Pancreas (tissue), 10 donors: ENCODE data around the gene SLC25A1. TPM values are rescaled to one million over a fixed set of nuclear protein-coding genes. Genes with fewer than 3 reads are reported as not detected.

Experiments used
- ATAC-seq, 4 donors: fragments of 200-7000 bp; cut with Tn5 transposase; one replicate each; pipeline versions ENCODE4 v1.8.0 to v1.9.1; 2020; ENCODE audit warnings: mild to moderate bottlenecking in 4 of 4, moderate library complexity in 4 of 4
- DNase-seq, 6 donors: peaks; one replicate each; pipeline ENCODE4 v3.0.0-alpha.2; 2020
- FAIRE-seq: peaks from 2 replicates; lab custom pipeline; 2012; peaks lifted over from hg19 to GRCh38; lab: Jason Lieb, UNC
- H3K27ac ChIP-seq, 4 donors: fragments of 200-600 bp; sonication (generic); 1 replicate in 3 of 4; 2 replicates in 1 of 4; pipeline versions ENCODE4 v1.5.0 to v1.8.0; 2020
- H3K27me3 ChIP-seq, 4 donors: fragments of 200-600 bp; one replicate each; pipeline ENCODE4 v1.8.0; 2021
- H3K36me3 ChIP-seq, 3 donors: fragments of 200-600 bp; sonication (generic) in 1 of 3; one replicate each; pipeline versions ENCODE4 v1.5.0 to v1.8.0; 2020 to 2021
- H3K4me1 ChIP-seq, 3 donors: fragments of 200-600 bp; one replicate each; pipeline ENCODE4 v1.8.0; 2021
- H3K4me3 ChIP-seq, 4 donors: fragments of 200-600 bp; sonication (generic) in 2 of 4; one replicate each; pipeline versions ENCODE4 v1.5.0 to v1.8.0; 2020 to 2021
- H3K9me3 ChIP-seq, 4 donors: fragments of 200-600 bp; one replicate each; pipeline ENCODE4 v1.8.0; 2021
- CTCF ChIP-seq, 4 donors: fragments of 200-600 bp; sonication (generic) in 3 of 4; IDR thresholded peaks; one replicate each; pipeline versions ENCODE4 v1.5.0 to v1.8.0; 2021; ENCODE audit warnings: antibody characterized with exemption in 4 of 4
- WGBS, 2 donors: extraction: QIAGEN DNeasy Blood & Tissue Kit; methylation state at CpG; one replicate each; pipeline ENCODE4 v1.1.7; 2013; 5-methylcytosine and 5-hydroxymethylcytosine counted together
- intact Hi-C, 3 donors: fragments of 100-400 bp; cut with DNase I; formaldehyde crosslinking; loops; one replicate each; pipeline versions ENCODE4 v1.11.1 to v1.14.2; 2022
- polyA plus RNA-seq, 2 donors: library from polyadenylated mRNA; stranded (reverse); fragments of 200-250 nt; gene quantifications; one replicate each; pipeline ENCODE4 v1.2.3, GENCODE V29; 2013
- total RNA-seq, 6 donors: library from RNA; stranded (reverse); fragmentation: NEBNext Ultra II Directional in 4 of 6; extraction: Animal tissue kit (Norgen Biotek cat#: 25700) in 4 of 6; gene quantifications; one replicate each; pipeline versions ENCODE4 v1.2.1 to v1.2.4, GENCODE V29; 2021 to 2023
- donor health status: healthy with polysubstance abuse.
- donor health status: DM: no; HTN: no; CAD: no; lungs with moderate emphysema.
- donor health status: DM: no; HTN: no; CAD: no.
- donor health status: control.
- donor health status: control.
- donor health status: Bipolar disorder and iron deficiency.
- donor health status: DM: yes; HTN: yes; CAD: no.
- donor health status: DM: no; HTN: no; CAD: no.
- donor health status: DM: no; HTN: no; CAD: no.
- donor health status: DM: yes; HTN: yes; CAD: no.

SLC25A1 gene
- total and polyA plus RNA-seq, 8 donors = 29.3 to 43.9 (median 35.9) TPM

- Histone ChIP-seq H3K36me3 (peaks cover 0 to 55% (median 37%) of the 10 kb centered on the region in 3 donors), H3K9me3 (no peaks in the 10 kb centered on the region), H3K4me1 (no peaks in the 10 kb centered on the region), H3K27ac (no peak overlapping the region), H3K4me3 (no peak overlapping the region), H3K27me3 (no peaks in the 10 kb centered on the region)
- ATAC-seq (no peak), FAIRE-seq (no peak), DNase-seq (no peak)
- TF ChIP-seq CTCF (IDR thresholded peaks at IDR 0.05) = no peak
- intact Hi-C loops = loop anchor here in 1 of 3 donors (10.0 kb wide), 2 partner anchors 83 to 87 kb away; no protein-coding TSS in a partner anchor
- WGBS, 2 donors = 89 to 93% methylated on average over 11 of the region's 11 CpGs
Measured at GRCh38 chr22:19137384-19138216, 40.9 kb downstream of the SLC25A1 start.

DNA sequence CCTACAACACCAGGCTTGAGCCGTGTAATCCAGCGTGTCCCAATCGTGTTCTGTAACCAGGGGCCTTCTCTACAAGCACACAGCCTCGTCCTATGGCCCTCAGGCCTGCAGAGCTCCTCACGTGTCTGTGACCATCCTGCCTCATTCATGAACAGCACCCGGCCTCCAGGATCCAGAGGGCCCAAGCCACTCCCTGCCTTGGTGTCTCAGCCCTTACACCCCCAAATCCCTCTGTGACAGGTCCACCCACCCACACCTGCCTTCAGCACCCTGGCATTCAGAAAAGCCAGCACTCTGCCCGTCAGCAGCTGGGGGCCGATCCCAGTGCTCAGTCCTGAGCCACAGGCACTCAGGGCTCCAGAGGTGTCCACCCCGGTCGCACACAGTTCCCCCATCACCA is 41.6 kb downstream of the SLC25A1 start:
- no peak for FAIRE-seq
- no peak for ATAC-seq
- no peak for TF ChIP-seq CTCF (IDR thresholded peaks at IDR 0.05)
- intact Hi-C loops = loop anchor here in 1 of 3 donors (10.0 kb wide), 2 partner anchors 82 to 88 kb away; no protein-coding TSS in a partner anchor
- DNase-seq = peak in 1 of 6 donors; percentile 42
- Histone ChIP-seq H3K27me3 (no peaks in the 10 kb centered on the region), H3K9me3 (no peaks in the 10 kb centered on the region), H3K4me3 (no peak overlapping the region), H3K4me1 (no peaks in the 10 kb centered on the region), H3K27ac (no peak overlapping the region), H3K36me3 (peaks cover 0 to 48% (median 37%) of the 10 kb centered on the region in 3 donors)
- WGBS, 2 donors = 90 to 95% methylated on average over 10 of the region's 10 CpGs

GRCh38 chr22:19134874-19135273 is 43.7 kb downstream of the SLC25A1 start:
- no peak for FAIRE-seq
- peaks cover 0 to 41% (median 32%) of the 10 kb centered on the region in 3 donors for H3K36me3 ChIP-seq
- H3K27me3 ChIP-seq = no peaks in the 10 kb centered on the region
- 91 to 95% methylated on average over 18 of the region's 18 CpGs for WGBS, 2 donors
- H3K9me3 ChIP-seq = no peaks in the 10 kb centered on the region
- DNase-seq = peak in 1 of 6 donors; percentile 58
- no peak overlapping the region for H3K27ac ChIP-seq
- TF ChIP-seq CTCF (IDR thresholded peaks at IDR 0.05) = no peak
- no peaks in the 10 kb centered on the region for H3K4me1 ChIP-seq
- H3K4me3 ChIP-seq = no peak overlapping the region
- ATAC-seq = no peak
- intact Hi-C loops = loop anchor here in 1 of 3 donors (10.0 kb wide), 2 partner anchors 80 to 90 kb away; no protein-coding TSS in a partner anchor

GRCh38 chr22:19134176-19134831 is 44.2 kb downstream of the SLC25A1 start:
- peaks cover 0 to 35% (median 30%) of the 10 kb centered on the region in 3 donors for H3K36me3 ChIP-seq
- no peak overlapping the region for H3K4me3 ChIP-seq
- FAIRE-seq = no peak
- DNase-seq = peak in 2 of 6 donors; percentile 19 to 71
- ATAC-seq = no peak
- intact Hi-C loops = loop anchor here in 1 of 3 donors (10.0 kb wide), 2 partner anchors 80 to 90 kb away; no protein-coding TSS in a partner anchor
- H3K27me3 ChIP-seq = no peaks in the 10 kb centered on the region
- H3K4me1 ChIP-seq = no peaks in the 10 kb centered on the region
- WGBS, 2 donors = 95 to 96% methylated on average over 21 of the region's 21 CpGs
- no peaks in the 10 kb centered on the region for H3K9me3 ChIP-seq
- H3K27ac ChIP-seq = no peak overlapping the region
- TF ChIP-seq CTCF (IDR thresholded peaks at IDR 0.05) = no peak
